GM19438 (cell line): ENCODE data around the gene THAP7.

Experiments used
- ATAC-seq: cut with Tn5 transposase; IDR thresholded peaks from one replicate; pipeline ENCODE4 v1.9.1; 2021; ENCODE audit warnings: low read depth; ENCODE audit not compliant: unreplicated experiment

THAP7 gene

DNA sequence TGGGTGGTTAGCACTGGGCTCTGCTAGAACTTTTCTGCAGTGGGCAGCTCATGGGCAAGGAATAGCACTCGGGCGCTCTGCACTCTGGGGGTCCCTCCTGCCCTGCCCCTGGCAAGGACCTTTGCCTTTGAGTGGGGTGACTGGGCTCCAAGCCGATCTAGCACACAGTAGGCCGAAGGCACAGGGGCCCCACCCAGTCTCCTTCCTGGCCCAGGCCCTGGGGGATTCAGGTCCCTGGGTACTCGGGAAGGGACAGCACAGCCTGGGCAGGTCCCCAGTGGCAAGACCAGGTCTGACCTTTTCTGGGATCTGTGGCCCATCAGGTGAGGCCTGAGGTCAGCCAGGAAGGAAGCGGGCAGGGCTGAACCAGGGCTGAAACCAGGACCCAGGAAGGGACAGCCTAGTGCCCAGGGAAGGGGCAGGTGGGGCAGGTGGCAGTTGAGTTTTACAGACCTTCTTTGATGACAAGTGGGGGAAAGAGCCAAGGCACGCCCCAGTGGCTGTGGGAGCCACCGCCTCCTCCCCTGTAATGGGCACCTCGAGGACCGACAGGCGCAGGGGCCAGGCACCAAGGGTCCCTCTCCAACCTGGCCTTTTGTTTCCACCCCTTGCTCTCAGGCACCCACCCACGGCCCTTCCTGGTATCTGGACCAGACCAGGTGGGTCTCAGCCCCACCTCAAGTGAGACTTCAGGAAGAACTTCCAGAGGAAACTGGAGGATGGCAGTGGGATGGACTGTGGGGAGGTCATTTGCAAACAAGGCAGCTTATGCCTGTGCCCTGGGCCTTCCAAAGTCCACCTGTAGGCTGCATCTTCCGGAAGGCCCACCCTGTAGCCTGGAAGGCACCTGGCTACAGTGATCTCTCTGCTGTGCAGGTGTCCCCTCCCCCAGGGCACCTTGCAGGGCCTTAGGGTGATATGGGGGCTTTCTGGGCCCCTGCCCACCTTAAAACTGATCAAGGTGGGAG is 35.7 kb downstream of the THAP7 start:
- ATAC-seq = no peak

DNA sequence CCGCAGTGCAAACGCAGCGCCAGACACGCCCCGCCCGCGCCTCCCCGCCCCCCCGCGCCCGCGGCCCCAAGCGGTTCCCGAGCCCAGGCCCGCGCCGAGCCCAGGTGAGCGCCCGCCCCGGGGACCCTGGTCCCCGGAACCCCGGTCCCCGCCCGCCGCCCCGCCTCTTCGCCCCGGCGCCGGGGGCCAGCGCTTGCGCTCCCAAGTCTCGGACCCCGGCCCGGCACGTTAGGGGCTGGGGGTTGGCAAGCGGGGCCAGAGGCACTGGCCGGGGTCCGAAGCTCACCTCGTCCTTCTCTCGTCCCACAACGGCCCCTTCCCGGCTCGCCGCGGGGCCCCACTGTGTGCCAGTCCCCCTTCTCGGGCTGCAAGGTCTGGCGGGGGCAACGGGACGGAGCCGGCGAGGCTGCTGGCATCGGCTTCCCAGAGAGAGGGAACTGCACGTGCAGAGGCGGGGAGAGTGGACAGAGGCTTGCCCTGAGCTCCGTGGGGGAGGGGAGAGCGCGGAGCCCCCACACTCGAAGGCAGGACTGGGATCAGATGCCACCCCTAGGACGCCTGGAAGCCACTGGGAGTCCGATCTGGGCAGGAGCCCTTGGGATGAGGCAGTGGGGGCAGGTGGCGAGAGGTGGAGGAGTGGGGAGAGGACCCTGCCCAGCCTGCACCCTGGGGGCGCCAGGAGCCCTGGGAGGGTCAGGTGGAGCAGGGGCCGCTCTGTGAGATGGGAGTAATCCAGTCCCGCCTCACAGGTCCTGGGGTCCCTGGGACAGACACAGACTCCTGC is 36.6 kb downstream of the THAP7 start:
- no peak for ATAC-seq

DNA sequence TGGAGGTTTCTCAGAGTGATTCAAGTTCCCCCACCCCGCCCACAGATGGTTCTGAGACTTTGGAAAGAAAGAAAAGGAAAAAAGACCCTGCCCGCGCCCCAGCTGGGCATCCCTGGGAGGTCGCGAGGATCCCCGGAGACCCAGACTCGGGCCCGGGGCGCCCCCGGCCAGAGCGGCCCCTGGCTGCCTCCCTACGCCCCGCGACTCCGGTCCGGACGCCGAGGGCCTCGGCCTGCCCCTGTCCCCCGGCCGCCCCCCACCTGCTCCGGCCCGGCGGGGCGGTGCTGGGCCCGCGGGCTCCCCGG is 37.2 kb downstream of the THAP7 start:
- no peak for ATAC-seq

DNA sequence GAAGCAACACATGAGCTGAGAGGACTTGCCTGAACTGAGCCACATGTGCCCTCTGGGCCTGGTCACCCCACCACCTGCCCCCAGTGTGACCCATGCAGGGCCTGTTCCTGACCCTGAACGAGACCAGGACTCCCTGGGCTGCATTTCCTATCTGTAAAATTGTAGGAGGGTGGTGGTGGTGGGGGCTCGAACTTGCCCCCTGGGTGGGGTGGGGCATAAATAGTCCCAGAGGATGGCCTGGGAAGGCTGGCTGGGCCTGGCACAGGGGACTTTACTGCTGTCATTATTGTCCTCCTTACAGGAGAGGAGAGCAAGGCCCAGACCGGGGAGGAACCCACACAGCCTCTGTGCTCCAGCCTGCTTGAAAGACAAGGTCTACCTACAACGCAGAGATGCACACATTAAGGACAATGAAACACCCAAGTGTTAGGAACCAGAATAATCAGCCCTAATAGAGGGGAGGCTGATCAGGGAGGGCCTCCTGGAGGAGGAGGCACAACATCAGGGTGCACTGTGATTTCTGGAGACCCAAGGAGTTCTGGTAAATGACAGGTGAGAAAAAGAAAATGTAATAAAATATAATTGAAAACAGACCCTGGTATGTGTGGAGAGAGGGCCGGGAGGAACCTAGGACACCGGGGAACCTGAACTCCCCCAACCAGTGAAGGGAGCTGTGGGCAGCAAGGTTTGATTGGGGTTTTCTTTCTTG is 37.7 kb downstream of the THAP7 start:
- ATAC-seq = no peak

DNA sequence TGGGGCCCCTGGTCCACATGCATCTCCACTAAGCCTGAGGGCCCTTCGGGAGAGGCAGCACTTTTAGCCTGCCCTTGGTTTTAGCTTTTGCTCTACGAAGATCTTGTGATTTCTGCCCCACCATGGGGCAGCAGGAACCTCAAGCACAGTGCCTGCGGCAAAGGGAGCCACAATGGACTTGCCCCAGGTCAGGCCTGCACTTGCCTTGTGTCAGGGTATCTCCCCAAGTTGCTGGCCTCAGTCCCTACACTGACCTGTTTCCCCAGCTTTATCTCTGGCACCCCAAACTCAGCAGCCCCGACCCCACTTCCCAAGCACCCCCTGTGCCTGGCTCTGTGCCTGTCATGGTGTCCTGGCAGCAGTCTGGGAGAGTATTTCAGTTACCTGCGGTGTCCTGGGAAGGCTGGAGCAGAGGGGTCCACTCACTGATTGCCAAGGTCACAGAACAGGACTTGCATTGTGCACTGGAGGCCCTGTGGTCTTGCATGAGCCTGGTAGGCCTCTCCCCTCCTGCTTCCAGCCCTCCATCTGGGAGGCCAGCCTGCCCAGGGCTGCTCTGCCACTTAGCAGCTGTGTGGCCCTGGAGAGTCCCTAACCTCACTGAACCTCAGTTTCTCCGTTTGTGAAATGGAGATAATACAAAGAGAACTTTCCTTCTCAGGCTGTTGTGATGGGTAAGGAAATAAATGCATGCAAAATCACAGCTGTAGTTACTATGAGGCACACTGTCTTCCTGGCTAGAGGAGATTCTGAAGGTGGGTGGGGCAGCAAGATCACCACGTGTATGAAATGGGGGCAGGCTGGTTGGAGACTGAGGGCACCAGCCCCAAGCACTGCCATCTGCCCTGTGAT is 38.5 kb downstream of the THAP7 start:
- ATAC-seq = no peak

DNA sequence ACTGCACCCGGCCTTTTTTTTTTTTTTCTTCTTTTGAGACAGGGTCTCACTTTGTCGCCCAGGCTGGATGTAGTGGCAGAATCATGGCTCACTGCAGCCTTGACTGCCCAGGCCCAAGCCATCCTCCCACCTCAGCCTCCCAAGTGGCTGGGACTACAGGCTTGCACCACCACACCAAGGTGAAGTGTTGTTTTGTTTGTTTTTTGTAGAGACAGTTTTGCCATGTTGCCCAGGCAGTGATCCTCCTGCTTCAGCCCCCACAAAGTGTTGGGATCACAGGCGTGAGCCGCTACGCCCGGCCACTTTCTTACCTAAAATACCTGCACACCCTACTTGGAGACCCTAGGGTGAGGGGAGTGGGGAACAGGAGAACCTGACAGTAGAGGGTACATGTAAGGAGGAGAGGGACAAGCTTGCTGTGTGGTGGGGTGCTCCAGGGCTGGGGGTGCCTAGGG is 39.4 kb downstream of the THAP7 start:
- no peak for ATAC-seq

DNA sequence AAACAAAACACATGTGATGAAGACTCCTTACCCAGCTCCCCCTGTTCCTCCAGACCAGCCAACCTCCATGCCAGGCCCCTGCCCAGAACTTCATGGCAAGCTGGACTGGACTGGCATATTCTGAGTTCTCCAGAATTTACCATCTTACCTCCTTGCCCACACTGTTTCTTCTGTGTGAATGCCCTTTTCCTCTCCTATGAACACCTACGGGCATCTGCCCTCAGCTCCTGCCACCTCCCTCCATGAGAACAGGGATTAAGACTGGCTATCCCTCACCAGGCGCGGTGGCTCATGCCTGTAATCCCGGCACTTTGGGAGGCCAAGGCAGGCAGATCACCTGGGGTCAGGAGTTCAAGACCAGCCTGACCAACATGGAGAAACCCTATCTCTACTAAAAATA is 41.3 kb downstream of the THAP7 start:
- ATAC-seq = no peak

DNA sequence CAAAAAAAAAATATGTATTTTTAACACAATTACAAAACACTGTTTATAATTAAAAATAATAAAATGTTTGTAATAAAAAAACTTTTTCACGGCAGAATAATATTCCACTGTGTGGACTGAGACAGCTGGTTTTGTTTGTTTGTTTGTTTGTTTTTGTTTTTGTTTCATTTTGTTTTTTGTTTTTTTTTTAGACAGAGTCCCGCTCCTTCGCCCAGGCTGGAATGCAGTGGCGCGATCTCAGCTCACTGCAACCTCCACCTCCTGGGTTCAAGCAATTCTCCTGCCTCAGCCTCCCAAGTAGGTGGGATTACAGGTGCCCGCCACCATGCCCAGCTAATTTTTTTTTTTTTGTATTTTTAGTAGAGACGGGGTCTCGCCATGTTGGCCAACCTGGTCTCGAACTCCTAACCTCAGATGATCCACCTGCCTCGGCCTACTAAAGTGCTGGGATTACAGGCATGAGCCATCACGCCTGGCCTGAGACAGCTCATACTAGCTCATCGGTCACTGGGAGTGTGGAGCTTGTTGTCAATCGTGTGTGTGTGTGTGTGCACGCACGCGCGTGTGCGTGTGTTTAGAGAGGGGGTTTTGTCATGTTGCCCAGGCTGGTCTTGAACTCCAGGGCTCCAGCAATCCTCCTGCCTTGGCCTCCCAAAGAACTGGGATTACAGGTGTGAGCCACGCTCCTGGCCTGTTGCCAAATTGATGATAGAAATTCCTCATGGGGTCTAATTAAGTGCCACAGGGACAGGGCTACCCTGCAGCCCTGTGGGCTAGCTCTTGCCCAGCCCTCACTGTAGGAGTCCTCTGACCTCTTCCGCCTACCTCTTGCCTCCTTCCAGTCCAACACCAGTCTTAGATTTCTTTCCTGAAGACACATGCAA is 42.1 kb downstream of the THAP7 start:
- no peak for ATAC-seq

DNA sequence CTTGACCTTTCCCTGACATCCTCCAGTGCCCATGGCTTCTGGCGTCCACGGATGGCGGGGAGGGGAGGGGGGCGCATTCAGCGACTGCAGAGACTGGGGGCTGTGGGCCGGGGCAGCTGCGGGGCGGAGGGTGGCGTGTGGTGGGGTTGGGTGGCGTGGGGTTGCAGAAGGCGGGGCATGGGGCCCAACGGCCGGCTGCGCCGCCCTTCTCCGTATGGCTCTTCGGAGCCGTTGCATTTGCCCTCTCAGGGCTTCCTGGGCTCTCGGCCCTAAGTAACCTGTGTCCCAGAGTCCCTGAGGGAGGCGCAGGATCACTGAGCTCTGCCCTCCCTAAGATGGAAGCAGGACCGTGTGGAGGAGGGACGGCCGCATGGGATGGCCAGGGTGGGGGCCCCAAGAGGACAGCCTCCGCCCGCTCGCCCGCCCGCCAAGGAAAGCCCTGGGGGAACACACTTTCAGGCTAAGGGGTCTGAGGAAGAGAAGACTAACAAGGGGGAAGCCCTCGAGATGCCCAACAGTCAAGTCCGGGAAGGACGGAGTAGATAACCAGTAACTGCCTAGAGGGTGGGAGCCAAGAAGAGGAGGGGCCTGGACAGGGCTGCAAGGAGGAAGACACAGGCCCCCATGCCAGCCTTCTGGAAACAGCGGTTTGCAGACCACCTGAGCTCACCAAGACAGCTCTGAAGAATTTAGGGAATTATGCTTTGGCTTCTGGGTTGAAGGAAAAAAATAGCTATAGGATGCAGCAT is 44.1 kb downstream of the THAP7 start:
- no peak for ATAC-seq

DNA sequence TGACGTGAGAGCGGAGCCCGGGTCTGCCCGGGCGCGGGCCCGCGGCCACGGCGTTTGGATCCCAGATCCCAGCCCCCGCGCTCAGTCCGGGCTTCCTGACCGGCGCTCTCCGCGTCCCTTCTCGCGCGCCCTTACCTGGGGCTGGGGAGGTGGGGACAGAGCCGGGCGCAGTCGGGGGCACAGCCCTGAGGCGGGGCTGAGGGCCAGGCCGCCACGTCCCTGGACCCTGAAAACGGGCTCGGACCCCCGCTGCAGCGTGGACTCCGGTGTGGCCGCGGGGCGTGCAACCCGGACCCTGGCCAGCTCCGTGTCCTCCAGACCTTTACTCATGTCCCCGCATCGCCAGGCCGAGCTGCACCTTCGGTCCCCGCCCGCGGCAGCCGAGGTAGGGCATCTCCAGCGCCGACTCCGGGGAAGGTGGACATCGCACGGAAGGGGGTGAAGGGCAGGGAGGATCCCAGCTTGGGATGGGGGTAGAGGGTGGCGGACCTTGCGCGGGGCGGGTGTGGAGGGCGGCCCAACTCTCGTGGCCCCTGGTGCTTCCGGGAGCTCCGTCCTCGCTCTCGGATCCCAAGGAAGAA is 44.7 kb downstream of the THAP7 start:
- ATAC-seq = no peak

DNA sequence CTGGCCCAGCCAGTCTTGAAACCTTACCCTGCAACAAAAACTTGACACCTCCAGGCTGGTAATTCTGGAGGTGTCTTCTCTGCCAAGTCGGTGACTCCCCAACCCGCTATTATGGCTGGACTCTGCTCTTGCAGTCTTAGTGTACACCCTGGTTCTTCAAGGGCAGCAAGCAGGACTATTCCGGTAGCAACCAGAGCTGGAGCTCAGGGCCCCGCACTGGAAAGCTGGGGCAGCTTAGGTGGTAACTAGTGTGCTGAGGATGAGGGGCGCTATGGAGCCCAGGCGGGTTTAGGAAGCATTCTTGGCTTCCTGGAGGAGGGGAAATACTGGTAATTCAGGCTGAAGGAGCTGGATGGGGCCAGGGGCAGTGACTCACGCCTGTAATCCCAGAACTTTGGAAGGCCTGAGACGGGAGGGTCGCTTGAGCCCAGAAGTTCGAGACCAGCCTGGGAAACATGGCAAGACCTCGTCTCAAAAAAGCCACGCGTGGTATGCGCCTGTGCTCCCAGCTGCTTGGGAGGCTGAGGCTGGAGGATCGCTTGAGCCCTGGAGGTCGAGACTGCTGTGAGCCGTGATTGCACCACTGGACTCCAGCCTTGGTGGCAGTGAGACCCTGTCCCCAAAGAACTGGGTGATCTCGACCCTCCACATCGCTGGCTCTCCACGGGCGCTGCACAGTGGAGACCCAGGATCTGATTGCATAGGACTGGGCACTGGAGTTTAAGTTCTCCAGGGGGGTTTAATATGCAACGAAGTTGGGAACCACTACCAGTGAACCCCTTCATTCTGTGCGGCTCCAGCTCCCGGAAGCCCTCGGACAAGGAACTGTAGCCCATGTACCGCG is 45.4 kb downstream of the THAP7 start:
- ATAC-seq = no peak

DNA sequence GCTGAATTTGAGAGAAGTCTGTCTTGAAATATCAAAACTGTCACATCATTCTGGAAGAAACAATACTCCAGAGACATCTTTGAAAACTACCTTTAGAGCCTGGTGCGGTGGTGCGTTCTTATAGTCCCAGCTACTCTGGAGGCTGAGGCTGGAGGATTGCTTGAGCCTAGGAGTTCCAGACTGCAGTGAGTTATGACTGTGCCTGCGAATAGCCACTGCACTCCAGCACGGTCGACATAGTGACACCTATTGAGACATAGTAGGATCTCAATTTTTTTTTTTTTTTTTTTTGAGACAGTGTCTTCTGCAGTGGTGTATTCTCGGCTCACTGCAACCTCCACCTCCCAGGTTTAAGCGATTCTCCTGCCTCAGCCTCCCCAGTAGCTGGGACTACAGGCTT is 46.4 kb downstream of the THAP7 start:
- ATAC-seq = no peak

DNA sequence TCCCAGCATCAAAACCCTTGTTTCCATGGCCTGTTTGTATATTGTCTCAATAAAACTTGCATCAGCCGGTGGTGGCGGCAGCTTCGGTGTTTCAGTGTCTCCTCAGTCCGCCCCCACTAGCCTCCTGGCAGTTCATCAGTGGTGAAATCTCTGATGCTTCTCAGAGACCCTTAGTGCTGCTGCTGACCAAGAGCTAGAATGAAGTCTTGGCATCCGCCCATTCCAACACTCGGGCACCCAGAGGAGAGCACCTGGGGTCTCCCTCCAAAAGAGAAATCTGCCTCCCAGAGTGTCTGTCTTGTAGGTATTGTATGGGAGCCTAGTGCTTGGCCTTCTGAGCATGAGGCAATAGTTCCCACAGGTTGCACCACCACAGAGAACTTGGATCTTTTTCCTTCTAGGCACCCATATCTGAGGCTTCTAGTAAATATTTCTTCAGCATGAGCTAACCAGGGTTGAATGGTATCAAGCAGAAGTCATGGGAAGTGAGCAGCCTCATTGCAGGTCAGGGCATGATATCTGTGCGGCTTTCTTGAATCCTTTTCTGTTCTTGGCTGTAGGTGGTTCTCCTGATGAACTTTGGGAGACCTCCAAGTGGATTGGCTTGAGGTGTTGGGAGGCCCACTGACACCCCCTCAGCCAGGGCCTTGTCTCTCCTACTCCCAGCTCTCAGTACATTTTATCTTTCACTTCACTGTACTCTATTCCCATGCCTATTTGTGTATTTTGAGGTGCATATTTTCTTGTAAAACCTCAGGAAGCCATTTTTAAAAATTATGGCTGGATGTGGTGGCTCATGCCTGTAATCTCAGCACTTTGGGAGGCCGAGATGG is 48.0 kb downstream of the THAP7 start:
- no peak for ATAC-seq

DNA sequence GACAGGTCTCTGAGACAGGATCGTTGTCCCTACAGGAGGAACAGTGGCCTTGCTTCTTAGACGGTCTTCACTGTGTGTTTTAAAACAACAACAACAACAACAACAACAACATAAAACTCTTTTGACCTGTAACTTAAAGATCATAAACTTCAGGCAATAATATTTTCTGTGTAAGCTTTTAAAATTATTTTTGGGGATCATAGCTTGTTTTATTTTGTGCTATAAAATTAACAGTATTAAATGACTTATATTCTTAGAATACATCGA is 48.6 kb downstream of the THAP7 start:
- no peak for ATAC-seq

DNA sequence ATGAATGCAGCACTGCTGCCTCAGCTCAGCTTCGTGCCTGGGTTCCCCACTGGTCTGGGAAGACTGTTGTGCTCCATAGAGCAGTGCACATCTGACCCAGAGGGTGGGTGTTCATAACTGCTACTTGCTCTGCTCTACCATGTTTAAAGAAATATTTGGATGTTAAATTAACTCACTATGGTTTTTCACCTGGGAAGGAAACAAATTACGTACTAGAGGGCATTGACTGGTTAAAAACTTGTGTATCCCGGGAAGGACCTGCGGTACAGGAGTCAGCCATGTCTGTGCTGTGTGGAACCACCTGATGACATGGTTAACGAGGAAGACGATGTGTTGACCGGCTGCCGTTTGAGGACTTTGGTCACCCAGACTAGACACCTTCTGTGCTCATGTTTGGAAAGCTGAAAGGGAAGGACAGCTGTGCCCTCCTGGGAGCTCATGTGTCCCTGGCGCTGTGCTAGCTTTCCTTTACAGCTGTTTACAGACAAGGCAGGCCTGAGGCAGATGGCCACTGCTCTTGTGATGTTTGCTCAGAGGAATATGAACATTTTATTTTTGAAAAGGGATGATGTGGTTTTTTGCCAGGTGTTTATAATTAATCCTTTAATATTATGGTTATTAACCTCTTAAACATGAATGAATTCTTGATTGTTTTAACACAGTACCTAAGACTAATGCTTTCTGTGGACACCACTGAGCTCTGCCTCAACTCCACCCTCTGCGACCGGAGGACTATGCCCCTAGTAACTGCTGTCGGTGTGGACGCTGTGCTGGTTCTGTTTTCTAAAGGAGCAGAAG is 49.2 kb downstream of the THAP7 start:
- ATAC-seq = no peak

DNA sequence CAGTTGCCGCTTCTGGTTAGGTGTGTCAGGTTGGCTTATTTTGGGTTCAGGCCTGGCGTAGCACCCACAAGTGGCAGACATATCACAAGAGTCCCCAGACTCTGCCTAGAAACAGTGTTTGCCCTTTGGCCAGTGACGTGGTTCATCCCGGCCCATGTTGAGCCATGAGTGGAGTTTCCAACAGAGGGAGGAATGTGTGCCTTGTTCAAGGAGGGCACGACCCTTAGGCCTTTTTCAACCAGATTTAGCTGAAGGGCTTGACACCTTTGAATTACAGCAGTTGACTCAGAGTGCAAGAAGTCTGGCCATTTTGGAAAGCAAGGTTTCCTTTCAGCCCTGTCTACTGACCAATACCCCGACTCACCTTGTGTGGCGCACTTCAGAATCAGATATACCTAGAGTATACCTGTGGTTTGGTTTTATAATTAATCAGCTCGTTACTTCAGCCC is 50.0 kb downstream of the THAP7 start:
- ATAC-seq = no peak
